ENCODE data around the gene TYMS. TPM values are rescaled to one million over a fixed set of nuclear protein-coding genes. Genes with fewer than 3 reads are reported as not detected.

The TYMS gene
- total and polyA plus RNA-seq, 8 donors = 25.9 to 226 (median 142) TPM

- H3K4me3 ChIP-seq = no peak overlapping the region
- no peak for TF ChIP-seq CTCF (IDR thresholded peaks at IDR 0.05)
- H3K4me1 ChIP-seq = no peaks in the 10 kb centered on the region
- H3K36me3 ChIP-seq = peaks cover 0 to 54% of the 10 kb centered on the region in 2 donors
- ATAC-seq = no peak
- no peaks in the 10 kb centered on the region for H3K9me3 ChIP-seq
- no peak overlapping the region for H3K27ac ChIP-seq
- intact Hi-C loops (cut with DNase I) = no loop called here
- DNase-seq = no peak
- no peaks in the 10 kb centered on the region for H3K27me3 ChIP-seq
Measured at GRCh38 chr18:669077-669476, 11.6 kb downstream of the TYMS start.

- H3K27ac ChIP-seq = no peak overlapping the region
- intact Hi-C loops (cut with DNase I) = no loop called here
- ATAC-seq = no peak
- H3K27me3 ChIP-seq = no peaks in the 10 kb centered on the region
- no peaks in the 10 kb centered on the region for H3K9me3 ChIP-seq
- H3K36me3 ChIP-seq = peaks cover 0 to 69% of the 10 kb centered on the region in 2 donors
- no peak for DNase-seq
- H3K4me1 ChIP-seq = no peaks in the 10 kb centered on the region
- H3K4me3 ChIP-seq = no peak overlapping the region
- TF ChIP-seq CTCF (IDR thresholded peaks at IDR 0.05) = no peak
Measured at GRCh38 chr18:670522-670921, 13.1 kb downstream of the TYMS start.

- no peak for TF ChIP-seq CTCF (IDR thresholded peaks at IDR 0.05)
- DNase-seq (no peak), ATAC-seq (no peak)
- H3K27ac ChIP-seq = no peak overlapping the region
- no peaks in the 10 kb centered on the region for H3K4me1 ChIP-seq
- H3K36me3 ChIP-seq = peaks cover 0 to 75% of the 10 kb centered on the region in 2 donors
- no peaks in the 10 kb centered on the region for H3K27me3 ChIP-seq
- no peak overlapping the region for H3K4me3 ChIP-seq
- intact Hi-C loops (cut with DNase I) = no loop called here
- H3K9me3 ChIP-seq = no peaks in the 10 kb centered on the region
Measured at GRCh38 chr18:671405-671804, 14.0 kb downstream of the TYMS start.

GRCh38 chr18:673317-673716 lies 15.9 kb downstream of the TYMS start:
- ATAC-seq (no peak), DNase-seq (no peak)
- H3K4me1 ChIP-seq = no peaks in the 10 kb centered on the region
- H3K36me3 ChIP-seq = peaks cover 0 to 93% of the 10 kb centered on the region in 2 donors
- intact Hi-C loops (cut with DNase I) = no loop called here
- no peak for TF ChIP-seq CTCF (IDR thresholded peaks at IDR 0.05)
- no peaks in the 10 kb centered on the region for H3K27me3 ChIP-seq
- H3K27ac ChIP-seq = no peak overlapping the region
- no peak overlapping the region for H3K4me3 ChIP-seq
- H3K9me3 ChIP-seq = no peaks in the 10 kb centered on the region

- TF ChIP-seq CTCF (IDR thresholded peaks at IDR 0.05) = no peak
- DNase-seq (no peak), ATAC-seq (no peak)
- no peaks in the 10 kb centered on the region for H3K4me1 ChIP-seq
- H3K27ac ChIP-seq = no peak overlapping the region
- no peak overlapping the region for H3K4me3 ChIP-seq
- peaks cover 0 to 97% of the 10 kb centered on the region in 2 donors for H3K36me3 ChIP-seq
- H3K9me3 ChIP-seq = no peaks in the 10 kb centered on the region
- intact Hi-C loops (cut with DNase I) = no loop called here
- H3K27me3 ChIP-seq = no peaks in the 10 kb centered on the region
Measured at GRCh38 chr18:673769-674168, 16.3 kb downstream of the TYMS start.
